Ovary (tissue), 9 donors: Measurements from ENCODE around the gene SPSB3. TPM values are rescaled to one million over a fixed set of nuclear protein-coding genes. Genes with fewer than 3 reads are reported as not detected.

ENCODE experiments used
- DNase-seq, 5 donors: peaks; one replicate each; pipeline ENCODE4 v3.0.0-alpha.2; 2019 to 2020
- H3K27ac ChIP-seq, 2 donors: fragments of 200-600 bp; one replicate each; pipeline versions ENCODE4 v1.5.1 to v1.8.0; 2019 to 2022
- H3K27me3 ChIP-seq: fragments of 200-600 bp; one replicate; pipeline ENCODE4 v1.8.0; 2022
- H3K36me3 ChIP-seq: fragments of 200-600 bp; sonication (generic); one replicate; pipeline ENCODE4 v1.5.1; 2019
- H3K4me1 ChIP-seq: one replicate; pipeline ENCODE4 v1.8.1; 2013; ENCODE audit warnings: mild to moderate bottlenecking, moderate library complexity; ENCODE audit not compliant: insufficient read depth
- H3K4me3 ChIP-seq: fragments of 200-600 bp; sonication (generic); one replicate; pipeline ENCODE4 v1.5.1; 2017
- H3K9me3 ChIP-seq, 2 donors: fragments of 200-600 bp in 1 of 2; sonication (generic) in 1 of 2; one replicate each; pipeline versions ENCODE4 v1.5.1 to v1.8.1; 2013 to 2019; ENCODE audit warnings: mild to moderate bottlenecking in 1 of 2, moderate library complexity in 1 of 2
- CTCF ChIP-seq, 3 donors: fragments of 450-650 bp in 2 of 3; fragments of 200-600 bp in 1 of 3; IDR thresholded peaks; one replicate each; pipeline versions ENCODE4 v1.5.1 to v1.8.0; 2016 to 2022; ENCODE audit warnings: antibody characterized with exemption in 3 of 3, mild to moderate bottlenecking in 1 of 3
- EP300 ChIP-seq: sonication (generic); formaldehyde crosslinking; IDR thresholded peaks from one replicate; pipeline ENCODE4 v1.6.1; 2017; ENCODE audit warnings: antibody characterized with exemption
- POLR2A ChIP-seq: fragments of 450-650 bp; IDR thresholded peaks from one replicate; pipeline ENCODE4 v1.6.1; 2017; ENCODE audit warnings: antibody characterized with exemption, mild to moderate bottlenecking, moderate library complexity
- WGBS, 3 donors: extraction: QIAGEN DNeasy Blood & Tissue Kit in 1 of 3; methylation state at CpG; one replicate each; pipeline versions ENCODE4 v1.1.5 to v1.1.7; 2013 to 2017; 5-methylcytosine and 5-hydroxymethylcytosine counted together
- intact Hi-C, 4 donors: fragments of 100-400 bp; cut with DNase I; formaldehyde crosslinking; loops; one replicate each; pipeline versions ENCODE4 v1.11.0 to v1.15.1; 2022 to 2023
- polyA plus RNA-seq, 2 donors: library from polyadenylated mRNA; stranded (reverse); fragments of 200-250 nt in 1 of 2; fragments of 350-450 nt in 1 of 2; fragmentation: Illumina TruSeq in 1 of 2; extraction: RNeasy Lipid Tissue Mini Kit (QIAGEN cat#74804) in 1 of 2; gene quantifications; one replicate each; pipeline ENCODE4 v1.2.3, GENCODE V29; 2013 to 2014
- total RNA-seq, 7 donors: library from RNA; depleted of rRNA in 2 of 7; stranded (reverse); fragments of >200 nt in 2 of 7; fragmentation: NEBNext Ultra II Directional in 3 of 7; extraction: Animal tissue kit (Norgen Biotek cat#: 25700) in 3 of 7; gene quantifications; one replicate each; pipeline versions ENCODE4 v1.1.0 to v1.2.4, GENCODE V29; 2016 to 2023
- donor health status: DM: no; HTN: no; CAD: no; lungs with moderate emphysema.
- donor health status: DM: no; HTN: no; CAD: no.
- donor health status: Bipolar disorder and iron deficiency.
- donor health status: DM: yes; HTN: yes; CAD: no.
- donor health status: DM: no; HTN: no; CAD: no.
- donor health status: DM: yes; HTN: yes; CAD: no.

SPSB3 gene
- total and polyA plus RNA-seq, 9 donors: 2.4 to 138 (median 57.6) TPM

DNA sequence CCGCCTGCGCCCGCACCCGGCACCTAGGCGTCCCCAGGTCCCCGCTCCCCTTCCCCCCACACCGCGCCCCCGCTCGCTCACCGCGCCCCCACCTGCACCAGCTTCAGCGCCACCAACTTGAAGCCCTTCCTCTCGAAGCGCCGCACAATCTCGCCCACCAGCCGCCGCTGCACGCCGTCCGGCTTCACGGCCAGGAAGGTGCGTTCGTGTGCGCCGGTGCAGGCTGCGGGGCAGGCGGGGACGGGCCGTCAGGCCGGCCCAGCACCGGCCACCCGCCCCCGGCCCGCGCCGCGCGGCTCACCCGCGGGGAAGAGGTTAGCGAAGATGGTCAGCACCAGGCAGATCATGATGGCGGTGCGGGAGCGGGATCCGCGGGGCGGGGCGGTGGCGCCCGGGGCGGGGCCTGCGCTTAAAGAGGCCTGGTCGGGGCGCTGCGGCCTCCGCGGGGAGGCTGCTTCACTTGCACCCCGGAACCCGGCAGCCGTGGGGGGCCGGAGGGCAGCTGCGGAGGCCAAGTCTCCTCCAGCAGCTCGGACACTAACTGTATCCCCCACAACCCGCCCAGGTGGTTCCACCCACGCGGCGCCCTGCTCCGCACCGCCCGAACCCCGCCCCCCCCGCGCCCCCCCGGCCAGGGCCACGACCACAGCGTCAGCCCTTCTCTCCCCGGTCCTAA lies 11.0 kb downstream of the SPSB3 start, which contains the start of gene NME3:
NME3 (minus strand) TSS at position 356 of the 676 bp plus-strand sequence; CDS start at position 347, 9 bp downstream.
- peaks cover 17% of the 10 kb centered on the region for H3K4me1 ChIP-seq
- peak within 1 kb of the TSS; percentile 92 for H3K4me3 ChIP-seq
- H3K27ac ChIP-seq: peak within 1 kb of the TSS; percentile 39 to 76
- H3K9me3 ChIP-seq: no peaks in the 10 kb centered on the region
- 0 to 1% (median 1%) methylated on average over 51 to 79 of the region's 79 CpGs for WGBS, 3 donors
- H3K36me3 ChIP-seq: no peaks in the 10 kb centered on the region
- intact Hi-C loops: no loop called here
- DNase-seq: peak; percentile 67 to 86 (median 78)
- no peaks in the 10 kb centered on the region for H3K27me3 ChIP-seq
- no peak for TF ChIP-seq POLR2A
- TF ChIP-seq CTCF (IDR thresholded peaks at IDR 0.05): no peak
- TF ChIP-seq EP300: no peak

GRCh38 chr16:1770328-1771187 lies 11.8 kb downstream of the SPSB3 start:
- Histone ChIP-seq H3K9me3 (no peaks in the 10 kb centered on the region), H3K4me1 (peaks cover 17% of the 10 kb centered on the region), H3K4me3 (peak overlapping the region; percentile 92), H3K27ac (peak overlapping the region; percentile 39 to 76), H3K27me3 (no peaks in the 10 kb centered on the region), H3K36me3 (no peaks in the 10 kb centered on the region)
- WGBS, 3 donors: 1 to 2% (median 2%) methylated on average over 56 to 81 of the region's 81 CpGs
- DNase-seq: peak; percentile 75 to 88 (median 83)
- intact Hi-C loops: no loop called here
- peak; percentile 5 for TF ChIP-seq POLR2A
- TF ChIP-seq CTCF (IDR thresholded peaks at IDR 0.05): no peak

- peaks cover 17% of the 10 kb centered on the region for H3K4me1 ChIP-seq
These were observed 12.7 kb downstream of the SPSB3 start for GRCh38 chr16:1769402-1770300.

More at GRCh38 chr16:1769402-1770300, 12.7 kb downstream of the SPSB3 start:
- no peaks in the 10 kb centered on the region for H3K36me3 ChIP-seq
- TF ChIP-seq POLR2A (peak; percentile 2), CTCF (IDR thresholded peaks at IDR 0.05) (no peak), EP300 (no peak)
- peak in 1 of 5 donors; percentile 50 for DNase-seq
- no peaks in the 10 kb centered on the region for H3K9me3 ChIP-seq
- 61 to 80% (median 68%) methylated on average over 22 to 27 of the region's 27 CpGs for WGBS, 3 donors
- intact Hi-C loops: no loop called here
- H3K27ac ChIP-seq: peak overlapping the region in 1 of 2 donors; percentile 27
- H3K27me3 ChIP-seq: no peaks in the 10 kb centered on the region
- H3K4me3 ChIP-seq: peak overlapping the region; percentile 92
